T-cell (primary cell): ENCODE data around the gene C6orf15. TPM values are rescaled to one million over a fixed set of nuclear protein-coding genes. Genes with fewer than 3 reads are reported as not detected.

Experiments used
- ATAC-seq, 4 experiments: fragments of 200-7000 bp in 3 of 4; fragments of 150-1000 bp in 1 of 4; cut with Tn5 transposase; replicated peaks in 1 of 4; 1 replicate in 3 of 4; 2 replicates in 1 of 4; pipeline ENCODE4 v1.10.0; 2021; ENCODE audit warnings: moderate library complexity in 3 of 4, mild to moderate bottlenecking in 2 of 4, moderate number of reproducible peaks in 1 of 4
- CTCF ChIA-PET, 2 donors: fragments of 300-600 bp; sonication (Branson Sonifier 250); formaldehyde crosslinking; loops; one replicate each; lab custom pipeline; 2022; ENCODE audit warnings: antibody characterized with exemption in 2 of 2; lab: Charles Lee
- POLR2A ChIA-PET, 2 donors: fragments of 300-600 bp; sonication (Branson Sonifier 250); formaldehyde crosslinking; loops; one replicate each; lab custom pipeline; 2022; ENCODE audit warnings: antibody characterized with exemption in 2 of 2; lab: Charles Lee
- DNase-seq, 35 experiments: peaks; one replicate each; pipeline versions ENCODE4 v3.0.0 to v3.0.0-alpha.2; 2013 to 2023
- H3K27ac ChIP-seq: one replicate; pipeline ENCODE4 v1.5.1; 2013; ENCODE audit warnings: low read length
- H3K27me3 ChIP-seq, 2 experiments: replicated peaks in 1 of 2; 1 replicate in 1 of 2; 2 replicates in 1 of 2; pipeline versions ENCODE4 v1.6.1 to v1.7.0; 2013; ENCODE audit warnings: low read length in 1 of 2, mixed read lengths in 1 of 2; ENCODE audit not compliant: control insufficient read depth in 2 of 2, insufficient read depth in 2 of 2; ENCODE audit errors: extremely low read depth in 1 of 2
- H3K36me3 ChIP-seq, 2 donors: 1 replicate in 1 of 2; 2 replicates in 1 of 2; pipeline versions ENCODE4 v1.6.1 to v1.7.0; 2013; ENCODE audit warnings: low read length in 1 of 2; ENCODE audit not compliant: control insufficient read depth in 2 of 2, insufficient read depth in 1 of 2; ENCODE audit errors: extremely low read depth in 1 of 2
- H3K4me1 ChIP-seq, 2 experiments: 1 replicate in 1 of 2; 2 replicates in 1 of 2; pipeline versions ENCODE4 v1.6.1 to v1.7.0; 2013; ENCODE audit warnings: low read length in 2 of 2, mixed read lengths in 1 of 2; ENCODE audit not compliant: insufficient read depth in 2 of 2, control insufficient read depth in 1 of 2; ENCODE audit errors: extremely low read depth in 1 of 2
- H3K4me3 ChIP-seq, 2 donors: 1 replicate in 1 of 2; 2 replicates in 1 of 2; pipeline versions ENCODE4 v1.5.1 to v1.7.0; 2013; ENCODE audit warnings: mild to moderate bottlenecking in 2 of 2, low read length in 1 of 2, moderate library complexity in 1 of 2; ENCODE audit not compliant: control insufficient read depth in 1 of 2; ENCODE audit errors: extremely low read depth in 1 of 2
- H3K9me3 ChIP-seq: 2 replicates; pipeline ENCODE4 v1.7.0; 2013
- H3K27ac Mint-ChIP-seq, 2 donors: one replicate each; pipeline ENCODE4 v1.8.0; 2020 to 2021; ENCODE audit warnings: mild to moderate bottlenecking in 2 of 2, mixed read lengths in 2 of 2
- H3K27me3 Mint-ChIP-seq, 2 donors: one replicate each; pipeline ENCODE4 v1.8.0; 2021 to 2022; ENCODE audit warnings: mixed read lengths in 2 of 2
- H3K36me3 Mint-ChIP-seq: one replicate; pipeline ENCODE4 v1.8.0; 2021; ENCODE audit warnings: mixed read lengths
- H3K4me1 Mint-ChIP-seq, 3 donors: one replicate each; pipeline ENCODE4 v1.8.0; 2020 to 2022; ENCODE audit warnings: mixed read lengths in 3 of 3, mild to moderate bottlenecking in 1 of 3
- H3K4me3 Mint-ChIP-seq, 3 donors: one replicate each; pipeline ENCODE4 v1.8.0; 2020 to 2022; ENCODE audit warnings: mild to moderate bottlenecking in 3 of 3, mixed read lengths in 3 of 3, moderate library complexity in 3 of 3
- H3K9me3 Mint-ChIP-seq, 3 donors: one replicate each; pipeline ENCODE4 v1.8.0; 2020 to 2022; ENCODE audit warnings: mixed read lengths in 3 of 3
- WGBS: methylation state at CpG from one replicate; pipeline ENCODE4 v1.1.5; 2013; ENCODE audit warnings: missing lambda C conversion rate; ENCODE audit not compliant: insufficient coverage; 5-methylcytosine and 5-hydroxymethylcytosine counted together
- total RNA-seq, 35 experiments: library from RNA in 6 of 35; stranded (reverse) in 6 of 35; fragments of 120-200 nt in 1 of 35; gene quantifications; one replicate each; pipeline versions ENCODE4 v1.2.1 to v1.2.4 and lab custom pipeline; 2013 to 2026

C6orf15 gene
- total RNA-seq, 5 donors from 2014 or later (not counting 1 experiment from before 2014, with no cell fraction given) = not detected

DNA sequence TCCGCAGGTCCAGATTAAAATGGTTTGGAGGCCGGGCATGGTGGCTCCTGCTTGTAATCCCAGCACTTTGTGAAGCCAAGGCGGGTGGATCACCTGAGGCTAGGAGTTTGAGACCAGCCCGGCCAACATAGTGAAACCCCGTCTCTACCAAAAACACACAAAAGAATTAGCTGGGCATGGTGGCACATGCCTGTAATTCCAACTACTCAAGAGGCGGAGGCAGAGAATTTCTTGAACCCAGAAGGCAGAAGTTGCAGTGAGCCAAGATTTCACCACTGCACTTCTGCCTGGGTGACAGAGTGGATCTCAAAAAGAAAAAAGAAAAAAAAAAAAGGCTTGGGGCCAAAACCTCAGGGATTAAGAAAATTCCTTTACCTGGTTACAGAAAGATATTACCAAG is 30.5 kb downstream of the C6orf15 start:
- H3K27ac ChIP-seq = no peak overlapping the region
- peaks cover 0 to 12% of the 10 kb centered on the region in 2 experiments for H3K27me3 ChIP-seq
- Mint-ChIP-seq H3K4me1 (peaks cover 7 to 10% (median 9%) of the 10 kb centered on the region in 3 donors), H3K27ac (no peak overlapping the region), H3K36me3 (no peaks in the 10 kb centered on the region), H3K9me3 (no peaks in the 10 kb centered on the region), H3K4me3 (no peak overlapping the region), H3K27me3 (no peaks in the 10 kb centered on the region)
- ATAC-seq (no peak), DNase-seq (no peak)
- no peaks in the 10 kb centered on the region for H3K36me3 ChIP-seq
- CTCF ChIA-PET = interaction anchor here (0.6 to 0.8 kb wide), 2 partner anchors 14 to 167 kb away, joined by 4 read pairs; no protein-coding TSS in a partner anchor
- H3K9me3 ChIP-seq = no peaks in the 10 kb centered on the region
- POLR2A ChIA-PET = no interaction called here
- H3K4me3 ChIP-seq = no peak overlapping the region
- peaks cover 2 to 8% of the 10 kb centered on the region in 2 experiments for H3K4me1 ChIP-seq
- 60% methylated on average over 1 of the region's 6 CpGs for WGBS

DNA sequence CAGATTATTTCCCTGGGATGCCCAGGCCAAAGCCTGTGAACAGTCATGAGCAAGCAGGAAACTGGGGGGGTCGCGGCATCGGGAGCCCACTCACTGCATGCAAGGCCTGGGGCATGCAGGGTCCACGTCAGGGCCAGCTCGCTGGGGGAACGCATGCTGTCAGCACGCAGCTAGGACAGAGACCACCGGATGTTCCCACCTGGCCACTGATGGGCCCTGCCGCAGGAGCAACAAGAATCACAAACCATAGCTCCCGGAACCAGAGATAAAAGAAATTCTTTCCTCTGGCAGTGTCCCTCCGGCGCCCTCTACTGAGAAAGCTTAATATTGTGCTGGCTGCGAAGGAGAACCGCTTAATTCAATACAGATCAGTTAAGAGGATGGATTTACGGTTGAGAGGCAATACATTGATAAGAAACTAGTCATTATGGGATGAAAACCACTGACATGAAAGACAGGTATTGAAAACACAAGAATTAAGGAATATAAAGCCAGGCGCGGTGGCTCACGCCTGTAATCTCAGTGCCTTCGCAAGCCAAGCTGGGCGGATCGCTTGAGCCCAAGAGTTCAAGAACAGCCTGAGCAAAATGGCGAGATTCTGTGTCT is 32.6 kb downstream of the C6orf15 start:
- Histone ChIP-seq H3K4me3 (peak overlapping the region; percentile 8 to 33), H3K27ac (no peak overlapping the region), H3K36me3 (no peaks in the 10 kb centered on the region), H3K27me3 (peaks cover 0 to 8% of the 10 kb centered on the region in 2 experiments), H3K9me3 (no peaks in the 10 kb centered on the region), H3K4me1 (peaks cover 2 to 8% of the 10 kb centered on the region in 2 experiments)
- Mint-ChIP-seq H3K36me3 (no peaks in the 10 kb centered on the region), H3K27ac (no peak overlapping the region), H3K4me1 (peaks cover 7 to 9% (median 8%) of the 10 kb centered on the region in 3 donors), H3K9me3 (no peaks in the 10 kb centered on the region), H3K27me3 (no peaks in the 10 kb centered on the region), H3K4me3 (peak overlapping the region; percentile 43 to 56 (median 51))
- peak; percentile 86 to 93 (median 90) for ATAC-seq
- peak; percentile 21 to 81 (median 64) for DNase-seq
- ChIA-PET POLR2A (interaction anchor here in 1 of 2 donors (0.7 kb wide), 1 partner anchor 166 kb away, joined by 3 read pairs; the partner anchor contains the start of gene VARS2), CTCF (interaction anchor here (0.6 to 1.8 kb wide), 14 partner anchors 10 to 269 kb away, joined by 3 to 20 read pairs (median 4); partner anchors contain the start of gene VARS2 (in 1 of the 2))
- 31% methylated on average over 16 of the region's 22 CpGs for WGBS

DNA sequence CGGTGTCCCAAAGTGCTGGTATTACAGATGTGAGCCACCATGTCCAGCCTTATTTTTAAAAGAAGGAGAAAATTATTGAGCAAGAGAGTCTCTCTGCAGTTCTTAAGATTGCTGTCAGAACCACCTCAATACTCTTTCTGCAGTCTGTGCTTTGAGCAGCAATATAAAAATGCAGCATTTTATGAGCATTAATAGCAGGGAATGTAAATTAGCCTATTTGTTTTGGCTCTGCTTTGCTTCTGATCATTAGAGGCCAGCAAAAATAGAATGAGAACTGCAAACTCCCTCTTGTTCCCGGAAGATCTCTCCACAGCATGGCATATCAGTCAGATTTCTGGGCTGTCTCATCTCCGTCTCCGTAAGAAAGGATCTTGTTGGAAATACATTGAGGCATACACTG is 35.8 kb downstream of the C6orf15 start:
- no peaks in the 10 kb centered on the region for H3K36me3 Mint-ChIP-seq
- no peak overlapping the region for H3K4me3 Mint-ChIP-seq
- no peaks in the 10 kb centered on the region for H3K9me3 Mint-ChIP-seq
- peaks cover 7 to 9% (median 8%) of the 10 kb centered on the region in 3 donors for H3K4me1 Mint-ChIP-seq
- H3K27ac Mint-ChIP-seq = no peak overlapping the region
- no peaks in the 10 kb centered on the region for H3K27me3 Mint-ChIP-seq
- Histone ChIP-seq H3K4me3 (no peak overlapping the region), H3K27me3 (peaks cover 0 to 8% of the 10 kb centered on the region in 2 experiments), H3K36me3 (no peaks in the 10 kb centered on the region), H3K9me3 (no peaks in the 10 kb centered on the region), H3K4me1 (peaks cover 2 to 8% of the 10 kb centered on the region in 2 experiments), H3K27ac (no peak overlapping the region)
- 100% methylated on average over 1 of the region's 4 CpGs for WGBS
- ATAC-seq (no peak), DNase-seq (no peak)
- POLR2A ChIA-PET = no interaction called here
- CTCF ChIA-PET = interaction anchor here in 1 of 2 donors (0.7 kb wide), 1 partner anchor 576 kb away, joined by 3 read pairs; no protein-coding TSS in a partner anchor

DNA sequence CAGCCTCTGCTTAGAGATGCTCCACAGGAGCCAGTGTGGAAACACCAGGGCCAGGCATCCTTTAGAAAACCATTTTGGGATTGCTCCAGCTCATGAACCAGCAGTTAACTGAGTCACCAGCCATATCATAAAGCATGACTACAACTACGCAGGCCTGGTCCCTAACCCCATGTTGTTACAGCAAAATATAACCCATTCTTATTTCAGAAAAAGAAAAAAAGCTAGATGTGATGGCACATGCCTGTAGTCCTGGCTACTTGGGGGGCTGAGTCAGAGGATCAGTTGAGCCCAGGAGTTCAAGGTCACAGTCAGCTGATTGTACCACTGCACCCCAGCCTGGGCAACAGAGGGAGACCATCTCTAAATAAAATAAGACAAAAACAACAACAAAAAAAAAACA is 36.8 kb downstream of the C6orf15 start:
- H3K4me3 ChIP-seq = no peak overlapping the region
- Mint-ChIP-seq H3K27me3 (no peaks in the 10 kb centered on the region), H3K9me3 (no peaks in the 10 kb centered on the region), H3K27ac (no peak overlapping the region), H3K4me1 (peaks cover 7 to 9% (median 8%) of the 10 kb centered on the region in 3 donors), H3K4me3 (no peak overlapping the region), H3K36me3 (no peaks in the 10 kb centered on the region)
- WGBS = no CpG with 5 or more reads among the region's 1 CpG
- ChIA-PET POLR2A (no interaction called here), CTCF (interaction anchor here in 1 of 2 donors (0.7 kb wide), 1 partner anchor 264 kb away, joined by 7 read pairs; no protein-coding TSS in a partner anchor)
- no peak for ATAC-seq
- H3K4me1 ChIP-seq = peaks cover 2 to 8% of the 10 kb centered on the region in 2 experiments
- H3K9me3 ChIP-seq = no peaks in the 10 kb centered on the region
- H3K27ac ChIP-seq = no peak overlapping the region
- no peak for DNase-seq
- H3K27me3 ChIP-seq = peaks cover 0 to 9% of the 10 kb centered on the region in 2 experiments
- no peaks in the 10 kb centered on the region for H3K36me3 ChIP-seq

- Histone ChIP-seq H3K4me1 (peaks cover 0 to 1% of the 10 kb centered on the region in 2 experiments), H3K36me3 (no peaks in the 10 kb centered on the region), H3K4me3 (no peak overlapping the region), H3K27ac (no peak overlapping the region), H3K27me3 (peaks cover 0 to 7% of the 10 kb centered on the region in 2 experiments), H3K9me3 (no peaks in the 10 kb centered on the region)
- no peaks in the 10 kb centered on the region for H3K9me3 Mint-ChIP-seq
- POLR2A ChIA-PET = no interaction called here
- ATAC-seq = no peak
- DNase-seq = no peak
- H3K4me3 Mint-ChIP-seq = no peak overlapping the region
- H3K27me3 Mint-ChIP-seq = no peaks in the 10 kb centered on the region
- CTCF ChIA-PET = no interaction called here
- H3K27ac Mint-ChIP-seq = peak overlapping the region in 1 of 2 donors; percentile 31
- H3K36me3 Mint-ChIP-seq = no peaks in the 10 kb centered on the region
- peaks cover 1 to 2% (median 2%) of the 10 kb centered on the region in 3 donors for H3K4me1 Mint-ChIP-seq
- no CpG with 5 or more reads among the region's 4 CpGs for WGBS
Observed at GRCh38 chr6:31074401-31074800, 38.0 kb downstream of the C6orf15 start.

- peaks cover 0 to 2% of the 10 kb centered on the region in 2 experiments for H3K4me1 ChIP-seq
- peaks cover 0 to 3% of the 10 kb centered on the region in 2 experiments for H3K27me3 ChIP-seq
- H3K9me3 ChIP-seq = no peaks in the 10 kb centered on the region
- peaks cover 0 to 2% (median 0%) of the 10 kb centered on the region in 3 donors for H3K4me1 Mint-ChIP-seq
- no peaks in the 10 kb centered on the region for H3K36me3 ChIP-seq
- H3K9me3 Mint-ChIP-seq = no peaks in the 10 kb centered on the region
- H3K4me3 ChIP-seq = no peak overlapping the region
- 35% methylated on average over 2 of the region's 6 CpGs for WGBS
- no peak overlapping the region for H3K27ac ChIP-seq
- CTCF ChIA-PET = interaction anchor here in 1 of 2 donors (0.9 to 1.2 kb wide), 2 partner anchors 9 to 243 kb away, joined by 3 to 4 read pairs; no protein-coding TSS in a partner anchor
- no peaks in the 10 kb centered on the region for H3K36me3 Mint-ChIP-seq
- ATAC-seq (no peak), DNase-seq (no peak)
- peaks cover 0 to 2% of the 10 kb centered on the region in 2 donors for H3K27me3 Mint-ChIP-seq
- H3K4me3 Mint-ChIP-seq = no peak overlapping the region
- POLR2A ChIA-PET = no interaction called here
- no peak overlapping the region for H3K27ac Mint-ChIP-seq
Observed at GRCh38 chr6:31070711-31071197, 41.6 kb downstream of the C6orf15 start.
